ENCODE data around the gene C6orf118.

C6orf118 gene

DNA sequence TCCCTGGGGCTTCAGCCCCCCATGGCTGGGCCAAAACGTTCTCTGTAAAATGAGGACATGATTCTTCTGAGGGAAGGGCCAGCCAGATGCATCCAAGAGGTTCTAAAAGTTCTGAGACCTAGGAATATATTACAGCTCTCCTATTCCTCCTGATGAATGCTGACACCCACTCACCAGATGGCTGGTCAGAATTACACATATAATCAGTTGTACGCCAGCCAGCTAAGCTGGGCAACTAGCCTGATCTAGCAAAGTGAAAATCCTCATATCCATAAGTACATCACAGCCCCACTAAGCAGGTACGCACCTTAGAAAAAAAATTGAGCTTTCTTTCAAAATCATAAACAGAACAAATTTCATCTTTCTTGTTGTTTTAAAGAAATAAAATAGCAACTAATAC, 34.8 kb downstream of the C6orf118 start:
- TF ChIP-seq TEAD4 (IDR thresholded peaks at IDR 0.05) (no peak), USF1 (IDR thresholded peaks at IDR 0.05) (no peak), TCF12 (IDR thresholded peaks at IDR 0.05; ENCODE audit: low read depth) (no peak), CEBPB (IDR thresholded peaks at IDR 0.05) (no peak), NFIC (IDR thresholded peaks at IDR 0.05) (no peak), EP300 (IDR thresholded peaks at IDR 0.05; ENCODE audit: borderline replicate concordance) (no peak), MAX (IDR thresholded peaks at IDR 0.05) (no peak), ZBTB7A (IDR thresholded peaks at IDR 0.05; ENCODE audit: low read depth) (no peak), YY1 (IDR thresholded peaks at IDR 0.05; ENCODE audit: low read depth) (no peak), TAF1 (IDR thresholded peaks at IDR 0.05; ENCODE audit: low read depth) (no peak)

DNA sequence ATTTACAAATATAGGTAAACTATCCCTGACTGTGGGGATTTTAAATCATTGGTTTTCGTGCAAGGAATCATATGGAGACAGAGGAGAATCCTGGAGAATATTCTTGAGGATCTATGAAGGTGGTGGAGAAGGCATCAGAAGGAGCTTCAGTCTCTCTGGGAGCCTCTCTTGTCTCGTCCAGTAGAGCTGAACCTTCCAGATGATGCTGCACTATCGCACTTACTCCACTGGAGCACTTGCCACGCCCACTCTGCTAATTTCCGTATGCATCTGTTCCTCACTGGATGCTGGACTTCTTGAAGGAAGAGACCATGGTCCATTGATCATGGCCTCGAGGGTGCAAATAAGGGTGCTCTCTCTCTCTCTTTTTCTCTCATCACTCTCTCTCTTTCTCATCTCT, 36.8 kb downstream of the C6orf118 start:
- no peak for TF ChIP-seq EGR1 (IDR thresholded peaks at IDR 0.05)
- TF ChIP-seq CREB1 (IDR thresholded peaks at IDR 0.05; ENCODE audit: low read depth) = no peak
- TF ChIP-seq CEBPB (IDR thresholded peaks at IDR 0.05) = no peak
- TF ChIP-seq TAF1 (IDR thresholded peaks at IDR 0.05; ENCODE audit: low read depth) = no peak
- no peak for TF ChIP-seq MAX (IDR thresholded peaks at IDR 0.05)
- no peak for TF ChIP-seq TCF12 (IDR thresholded peaks at IDR 0.05; ENCODE audit: low read depth)
- no peak for TF ChIP-seq RAD21 (IDR thresholded peaks at IDR 0.05; ENCODE audit: low read depth)
- no peak for TF ChIP-seq YY1 (IDR thresholded peaks at IDR 0.05; ENCODE audit: low read depth)
- TF ChIP-seq EP300 (IDR thresholded peaks at IDR 0.05; ENCODE audit: borderline replicate concordance) = no peak
- TF ChIP-seq ZBTB7A (IDR thresholded peaks at IDR 0.05; ENCODE audit: low read depth) = no peak
- no peak for TF ChIP-seq USF1 (IDR thresholded peaks at IDR 0.05)
- TF ChIP-seq TEAD4 (IDR thresholded peaks at IDR 0.05) = no peak
- TF ChIP-seq NFIC (IDR thresholded peaks at IDR 0.05) = no peak
- TF ChIP-seq, protein P1, sequence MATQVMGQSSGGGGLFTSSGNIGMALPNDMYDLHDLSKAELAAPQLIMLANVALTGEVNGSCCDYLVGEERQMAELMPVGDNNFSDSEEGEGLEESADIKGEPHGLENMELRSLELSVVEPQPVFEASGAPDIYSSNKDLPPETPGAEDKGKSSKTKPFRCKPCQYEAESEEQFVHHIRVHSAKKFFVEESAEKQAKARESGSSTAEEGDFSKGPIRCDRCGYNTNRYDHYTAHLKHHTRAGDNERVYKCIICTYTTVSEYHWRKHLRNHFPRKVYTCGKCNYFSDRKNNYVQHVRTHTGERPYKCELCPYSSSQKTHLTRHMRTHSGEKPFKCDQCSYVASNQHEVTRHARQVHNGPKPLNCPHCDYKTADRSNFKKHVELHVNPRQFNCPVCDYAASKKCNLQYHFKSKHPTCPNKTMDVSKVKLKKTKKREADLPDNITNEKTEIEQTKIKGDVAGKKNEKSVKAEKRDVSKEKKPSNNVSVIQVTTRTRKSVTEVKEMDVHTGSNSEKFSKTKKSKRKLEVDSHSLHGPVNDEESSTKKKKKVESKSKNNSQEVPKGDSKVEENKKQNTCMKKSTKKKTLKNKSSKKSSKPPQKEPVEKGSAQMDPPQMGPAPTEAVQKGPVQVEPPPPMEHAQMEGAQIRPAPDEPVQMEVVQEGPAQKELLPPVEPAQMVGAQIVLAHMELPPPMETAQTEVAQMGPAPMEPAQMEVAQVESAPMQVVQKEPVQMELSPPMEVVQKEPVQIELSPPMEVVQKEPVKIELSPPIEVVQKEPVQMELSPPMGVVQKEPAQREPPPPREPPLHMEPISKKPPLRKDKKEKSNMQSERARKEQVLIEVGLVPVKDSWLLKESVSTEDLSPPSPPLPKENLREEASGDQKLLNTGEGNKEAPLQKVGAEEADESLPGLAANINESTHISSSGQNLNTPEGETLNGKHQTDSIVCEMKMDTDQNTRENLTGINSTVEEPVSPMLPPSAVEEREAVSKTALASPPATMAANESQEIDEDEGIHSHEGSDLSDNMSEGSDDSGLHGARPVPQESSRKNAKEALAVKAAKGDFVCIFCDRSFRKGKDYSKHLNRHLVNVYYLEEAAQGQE (IDR thresholded peaks at IDR 0.05; ENCODE audit: low read depth) = no peak
- TF ChIP-seq FOXM1 (IDR thresholded peaks at IDR 0.05; ENCODE audit: borderline replicate concordance, low read depth) = no peak

- TF ChIP-seq FOXM1 (IDR thresholded peaks at IDR 0.05; ENCODE audit: borderline replicate concordance, low read depth) = no peak
Observed at GRCh38 chr6:165268987-165269386, 40.4 kb downstream of the C6orf118 start.

DNA sequence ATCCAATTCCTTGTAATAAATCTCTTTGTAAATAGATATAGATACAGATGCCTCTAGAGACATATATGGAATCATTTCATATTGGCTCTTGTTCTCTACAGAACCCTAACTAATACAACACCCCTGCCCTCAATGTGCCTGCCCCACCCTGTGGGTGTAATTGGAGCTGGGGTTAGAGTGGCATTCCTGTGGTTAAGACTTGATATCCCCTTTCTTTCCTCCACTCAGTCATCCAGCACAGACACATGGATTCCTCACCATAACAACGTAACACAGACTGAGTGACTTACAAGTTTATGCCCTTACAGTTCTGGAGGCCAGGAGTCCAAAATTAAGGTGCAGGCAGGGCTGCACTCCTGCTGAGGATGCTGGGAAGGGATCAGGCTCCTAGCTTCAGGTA, 42.8 kb downstream of the C6orf118 start:
- TF ChIP-seq TEAD4 (IDR thresholded peaks at IDR 0.05) (no peak), ZBTB7A (IDR thresholded peaks at IDR 0.05; ENCODE audit: low read depth) (no peak), CREB1 (IDR thresholded peaks at IDR 0.05; ENCODE audit: low read depth) (no peak), MAX (IDR thresholded peaks at IDR 0.05) (no peak), RAD21 (IDR thresholded peaks at IDR 0.05; ENCODE audit: low read depth) (no peak), NFIC (IDR thresholded peaks at IDR 0.05) (no peak), EGR1 (IDR thresholded peaks at IDR 0.05) (no peak), TCF12 (IDR thresholded peaks at IDR 0.05; ENCODE audit: low read depth) (no peak), CEBPB (IDR thresholded peaks at IDR 0.05) (no peak), FOXM1 (IDR thresholded peaks at IDR 0.05; ENCODE audit: borderline replicate concordance, low read depth) (no peak), TAF1 (IDR thresholded peaks at IDR 0.05; ENCODE audit: low read depth) (no peak), YY1 (IDR thresholded peaks at IDR 0.05; ENCODE audit: low read depth) (no peak), EP300 (IDR thresholded peaks at IDR 0.05; ENCODE audit: borderline replicate concordance) (no peak), USF1 (IDR thresholded peaks at IDR 0.05) (no peak)
- TF ChIP-seq, protein P1 (IDR thresholded peaks at IDR 0.05; ENCODE audit: low read depth) = no peak

DNA sequence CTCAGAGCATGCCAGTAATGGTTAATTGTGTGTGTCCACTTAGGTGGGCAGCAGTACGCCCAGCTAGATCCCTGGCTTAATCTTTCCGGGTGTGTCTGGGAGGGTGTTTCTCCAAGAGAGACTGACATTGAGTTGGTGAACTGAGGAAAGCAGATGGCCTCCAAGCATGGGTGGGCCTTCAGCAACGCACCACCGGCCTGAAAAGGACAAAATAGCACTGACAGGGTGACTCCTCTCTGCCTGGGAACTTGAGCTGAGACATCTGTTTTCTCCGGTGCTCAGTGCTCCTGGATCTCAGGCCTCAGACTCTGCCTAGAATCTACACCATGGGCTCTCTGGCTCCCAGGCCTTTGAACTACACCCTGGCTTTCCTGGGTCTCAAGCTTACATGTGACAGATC, 43.2 kb downstream of the C6orf118 start:
- TF ChIP-seq, protein P1 (IDR thresholded peaks at IDR 0.05; ENCODE audit: low read depth) = no peak
- TF ChIP-seq ZBTB7A (IDR thresholded peaks at IDR 0.05; ENCODE audit: low read depth) (no peak), NFIC (IDR thresholded peaks at IDR 0.05) (no peak), RAD21 (IDR thresholded peaks at IDR 0.05; ENCODE audit: low read depth) (no peak)

Data from Ishikawa (cell line).